OCI-LY1 (cell line): Measurements from ENCODE around the gene CSNK2A3.

ENCODE experiments used
- H2AFZ ChIP-seq: fragments of 200-600 bp; sonication (generic), shearing (Covaris generic); 2 replicates; pipeline ENCODE4 v1.6.0; 2014; ENCODE audit warnings: antibody characterized with exemption, mild to moderate bottlenecking, low read length
- H3F3A ChIP-seq: fragments of 200-600 bp; sonication (generic), shearing (Covaris generic); 2 replicates; pipeline ENCODE4 v1.6.0; 2014; ENCODE audit warnings: mild to moderate bottlenecking, antibody characterized with exemption, low read length, moderate library complexity; ENCODE audit not compliant: insufficient read depth
- H3K27ac ChIP-seq: fragments of 200-600 bp; sonication (generic); 2 replicates; pipeline ENCODE4 v1.5.1; 2014; ENCODE audit warnings: low read length, mixed run types, mild to moderate bottlenecking, low read depth; ENCODE audit not compliant: poor library complexity, severe bottlenecking
- H3K27me3 ChIP-seq: fragments of 200-600 bp; sonication (generic); 2 replicates; pipeline ENCODE4 v1.6.0; 2014; ENCODE audit warnings: antibody characterized with exemption, mild to moderate bottlenecking, low read length, moderate library complexity; ENCODE audit not compliant: insufficient read depth
- H3K36me3 ChIP-seq: fragments of 200-600 bp; sonication (generic); 2 replicates; pipeline ENCODE4 v1.6.1; 2014; ENCODE audit warnings: mild to moderate bottlenecking, antibody characterized with exemption, low read length, moderate library complexity, mixed read lengths; ENCODE audit not compliant: insufficient read depth
- H3K4me1 ChIP-seq: fragments of 200-600 bp; sonication (generic); 2 replicates; pipeline ENCODE4 v1.5.1; 2014; ENCODE audit warnings: mild to moderate bottlenecking, low read length, moderate library complexity; ENCODE audit not compliant: insufficient read depth, severe bottlenecking
- H3K4me2 ChIP-seq: fragments of 200-600 bp; sonication (generic), shearing (Covaris generic); 2 replicates; pipeline ENCODE4 v1.6.1; 2014; ENCODE audit warnings: low read length
- H3K4me3 ChIP-seq: fragments of 200-600 bp; sonication (generic); 2 replicates; pipeline ENCODE4 v1.5.1; 2014; ENCODE audit warnings: low read length, low read depth, mild to moderate bottlenecking, mixed read lengths; ENCODE audit not compliant: poor library complexity, severe bottlenecking
- H3K79me2 ChIP-seq: fragments of 200-600 bp; shearing (Covaris generic); 2 replicates; pipeline ENCODE4 v1.6.1; 2016; ENCODE audit warnings: mixed run types, low read length, mixed read lengths; ENCODE audit not compliant: insufficient read depth
- H3K9ac ChIP-seq: fragments of 200-600 bp; sonication (generic), shearing (Covaris generic); 2 replicates; pipeline ENCODE4 v1.6.1; 2014; ENCODE audit warnings: mild to moderate bottlenecking, low read length, mixed read lengths
- H3K9me2 ChIP-seq: fragments of 200-600 bp; sonication (generic), shearing (Covaris generic); 2 replicates; pipeline ENCODE4 v1.6.1; 2014; ENCODE audit warnings: low read depth, mild to moderate bottlenecking, low read length, mixed read lengths
- H3K9me3 ChIP-seq: fragments of 200-600 bp; shearing (Covaris generic); 2 replicates; pipeline ENCODE4 v1.6.1; 2014; ENCODE audit warnings: low read length, mixed read lengths
- H4K20me1 ChIP-seq: fragments of 200-600 bp; sonication (generic), shearing (Covaris generic); 2 replicates; pipeline ENCODE4 v1.6.0; 2016; ENCODE audit warnings: mild to moderate bottlenecking, low read length; ENCODE audit not compliant: insufficient read depth
- EZH2 ChIP-seq: fragments of 200-600 bp; sonication (generic), shearing (Covaris generic); IDR thresholded peaks from 2 replicates; pipeline ENCODE4 v1.8.0; 2017; ENCODE audit warnings: borderline replicate concordance, mixed run types, mild to moderate bottlenecking, antibody characterized with exemption, low read length, moderate library complexity, mixed read lengths
- TF ChIP-seq, protein P1 (sequence below): fragments of 200-600 bp; sonication (generic), shearing (Covaris generic); IDR thresholded peaks from 2 replicates; pipeline ENCODE4 v1.5.1; 2017; ENCODE audit warnings: mild to moderate bottlenecking, antibody characterized with exemption, low read length, moderate library complexity, mixed read lengths

Gene CSNK2A3

DNA sequence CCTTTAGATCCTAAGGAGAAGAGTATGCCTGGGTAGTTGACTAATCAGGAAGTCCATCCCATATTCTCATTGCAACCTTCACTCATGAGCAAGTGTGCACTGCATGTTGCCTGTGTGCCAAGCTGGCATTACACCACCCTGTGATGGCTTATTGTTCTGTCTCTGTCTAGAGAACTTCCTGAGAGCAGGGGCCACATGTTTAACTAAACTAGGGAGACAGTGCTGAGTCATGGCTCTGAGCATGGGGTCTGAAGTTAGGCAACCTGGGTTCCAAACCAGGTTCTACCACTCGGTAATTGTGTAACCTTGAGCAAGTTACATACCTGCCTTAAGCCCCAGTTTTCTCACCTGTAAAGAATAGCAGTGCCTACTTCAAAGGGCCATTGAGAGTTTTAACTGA, 39.6 kb downstream of the CSNK2A3 start:
- H3K4me3 ChIP-seq, result no peak overlapping the region
- H3K4me1 ChIP-seq, result no peaks in the 10 kb centered on the region
- no peak for TF ChIP-seq EZH2
- TF ChIP-seq, protein P1, sequence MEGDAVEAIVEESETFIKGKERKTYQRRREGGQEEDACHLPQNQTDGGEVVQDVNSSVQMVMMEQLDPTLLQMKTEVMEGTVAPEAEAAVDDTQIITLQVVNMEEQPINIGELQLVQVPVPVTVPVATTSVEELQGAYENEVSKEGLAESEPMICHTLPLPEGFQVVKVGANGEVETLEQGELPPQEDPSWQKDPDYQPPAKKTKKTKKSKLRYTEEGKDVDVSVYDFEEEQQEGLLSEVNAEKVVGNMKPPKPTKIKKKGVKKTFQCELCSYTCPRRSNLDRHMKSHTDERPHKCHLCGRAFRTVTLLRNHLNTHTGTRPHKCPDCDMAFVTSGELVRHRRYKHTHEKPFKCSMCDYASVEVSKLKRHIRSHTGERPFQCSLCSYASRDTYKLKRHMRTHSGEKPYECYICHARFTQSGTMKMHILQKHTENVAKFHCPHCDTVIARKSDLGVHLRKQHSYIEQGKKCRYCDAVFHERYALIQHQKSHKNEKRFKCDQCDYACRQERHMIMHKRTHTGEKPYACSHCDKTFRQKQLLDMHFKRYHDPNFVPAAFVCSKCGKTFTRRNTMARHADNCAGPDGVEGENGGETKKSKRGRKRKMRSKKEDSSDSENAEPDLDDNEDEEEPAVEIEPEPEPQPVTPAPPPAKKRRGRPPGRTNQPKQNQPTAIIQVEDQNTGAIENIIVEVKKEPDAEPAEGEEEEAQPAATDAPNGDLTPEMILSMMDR, result no peak
- H3K27ac ChIP-seq, result no peak overlapping the region
- no peak overlapping the region for H3K4me2 ChIP-seq
- no peak overlapping the region for H2AFZ ChIP-seq
- no peak overlapping the region for H3K9ac ChIP-seq
- no peaks in the 10 kb centered on the region for H3K9me2 ChIP-seq
- no peaks in the 10 kb centered on the region for H3K79me2 ChIP-seq
- H3K36me3 ChIP-seq, result no peaks in the 10 kb centered on the region
- H3K9me3 ChIP-seq, result no peaks in the 10 kb centered on the region
- no peaks in the 10 kb centered on the region for H3F3A ChIP-seq
- 0 out of 2 replicates have a peak, but pooled peaks cover 5% of the 10 kb centered on the region for H3K27me3 ChIP-seq
- no peaks in the 10 kb centered on the region for H4K20me1 ChIP-seq

GRCh38 chr11:11312738-11313137, 40.3 kb downstream of the CSNK2A3 start:
- Histone ChIP-seq H3K79me2 (no peaks in the 10 kb centered on the region), H2AFZ (no peak overlapping the region), H3K9me2 (no peaks in the 10 kb centered on the region), H4K20me1 (no peaks in the 10 kb centered on the region), H3K9ac (no peak overlapping the region), H3K4me3 (no peak overlapping the region), H3F3A (no peaks in the 10 kb centered on the region), H3K27me3 (no peaks in the 10 kb centered on the region), H3K4me2 (no peak overlapping the region), H3K4me1 (no peaks in the 10 kb centered on the region), H3K36me3 (no peaks in the 10 kb centered on the region), H3K27ac (no peak overlapping the region), H3K9me3 (no peaks in the 10 kb centered on the region)
- no peak for TF ChIP-seq EZH2
- TF ChIP-seq, protein P1, result no peak

GRCh38 chr11:11311169-11311568, 41.9 kb downstream of the CSNK2A3 start:
- Histone ChIP-seq H3K4me2 (no peak overlapping the region), H3K9me3 (no peaks in the 10 kb centered on the region), H4K20me1 (no peaks in the 10 kb centered on the region), H3K4me1 (no peaks in the 10 kb centered on the region), H3K36me3 (no peaks in the 10 kb centered on the region), H2AFZ (no peak overlapping the region), H3K9ac (no peak overlapping the region), H3K27ac (no peak overlapping the region), H3K79me2 (no peaks in the 10 kb centered on the region), H3K4me3 (no peak overlapping the region), H3K9me2 (no peaks in the 10 kb centered on the region), H3K27me3 (no peaks in the 10 kb centered on the region), H3F3A (no peaks in the 10 kb centered on the region)
- no peak for TF ChIP-seq EZH2
- TF ChIP-seq, protein P1, result no peak
